Mesenchymal stem cell (in vitro differentiated cells and primary cell): ENCODE data around the gene SLC12A5.

ENCODE experiments used
- DNase-seq: peaks from one replicate; pipeline ENCODE4 v3.0.0-alpha.2; 2013
- H2AFZ ChIP-seq: one replicate; pipeline ENCODE4 v1.6.1; 2013; ENCODE audit warnings: low read depth, mild to moderate bottlenecking, control low read depth, inconsistent platforms, low read length, moderate library complexity
- H2AK5ac ChIP-seq: 2 replicates; pipeline ENCODE4 v1.6.1; 2013; ENCODE audit warnings: low read length, moderate library complexity, mild to moderate bottlenecking, inconsistent platforms; ENCODE audit not compliant: severe bottlenecking
- H2BK120ac ChIP-seq: one replicate; pipeline ENCODE4 v1.6.1; 2013; ENCODE audit warnings: low read depth, mild to moderate bottlenecking, inconsistent platforms, low read length, moderate library complexity
- H2BK12ac ChIP-seq, 2 experiments: one replicate each; pipeline ENCODE4 v1.6.1; 2013; ENCODE audit warnings: inconsistent platforms in 2 of 2, low read length in 2 of 2, mild to moderate bottlenecking in 2 of 2, moderate library complexity in 2 of 2, control low read depth in 1 of 2
- H2BK15ac ChIP-seq: one replicate; pipeline ENCODE4 v1.6.1; 2013; ENCODE audit warnings: mild to moderate bottlenecking, low read depth, inconsistent platforms; ENCODE audit not compliant: poor library complexity, severe bottlenecking
- H2BK5ac ChIP-seq: 2 replicates; pipeline ENCODE4 v1.6.1; 2013; ENCODE audit warnings: low read depth, mild to moderate bottlenecking, low read length, control low read depth, inconsistent platforms; ENCODE audit not compliant: poor library complexity, severe bottlenecking
- H3K14ac ChIP-seq, 2 experiments: one replicate each; pipeline ENCODE4 v1.6.1; 2013; ENCODE audit warnings: inconsistent platforms in 2 of 2, low read length in 2 of 2, control low read depth in 1 of 2, mild to moderate bottlenecking in 1 of 2, moderate library complexity in 1 of 2
- H3K18ac ChIP-seq, 2 experiments: one replicate each; pipeline ENCODE4 v1.6.1; 2013; ENCODE audit warnings: inconsistent platforms in 2 of 2, low read length in 2 of 2, control low read depth in 1 of 2, low read depth in 1 of 2, mild to moderate bottlenecking in 1 of 2
- H3K23ac ChIP-seq, 2 experiments: one replicate each; pipeline ENCODE4 v1.6.1; 2013; ENCODE audit warnings: inconsistent platforms in 2 of 2, low read length in 2 of 2, mild to moderate bottlenecking in 2 of 2, moderate library complexity in 2 of 2, control low read depth in 1 of 2
- H3K27ac ChIP-seq: 2 replicates; pipeline ENCODE4 v1.5.1; 2013; ENCODE audit warnings: mild to moderate bottlenecking, moderate library complexity, low read length, control low read depth, inconsistent platforms; ENCODE audit not compliant: poor library complexity, severe bottlenecking
- H3K27me3 ChIP-seq, 2 experiments: 2 replicates each; pipeline versions ENCODE4 v1.6.1 to v1.7.0; 2013; ENCODE audit warnings: low read length in 2 of 2, mild to moderate bottlenecking in 2 of 2, moderate library complexity in 2 of 2, control low read depth in 1 of 2, inconsistent platforms in 1 of 2; ENCODE audit not compliant: control insufficient read depth in 1 of 2, insufficient read depth in 1 of 2
- H3K36me3 ChIP-seq, 2 experiments: 2 replicates each; pipeline versions ENCODE4 v1.6.1 to v1.7.0; 2013; ENCODE audit warnings: low read length in 2 of 2, control low read depth in 1 of 2, inconsistent platforms in 1 of 2, low read depth in 1 of 2, mild to moderate bottlenecking in 1 of 2; ENCODE audit not compliant: insufficient read depth in 2 of 2, control insufficient read depth in 1 of 2
- H3K4ac ChIP-seq, 2 experiments: one replicate each; pipeline ENCODE4 v1.6.1; 2013; ENCODE audit warnings: inconsistent platforms in 2 of 2, low read length in 2 of 2, mild to moderate bottlenecking in 2 of 2, moderate library complexity in 2 of 2, control low read depth in 1 of 2, low read depth in 1 of 2
- H3K4me1 ChIP-seq: 2 replicates; pipeline ENCODE4 v1.6.1; 2013; ENCODE audit warnings: low read depth, low read length, control low read depth; ENCODE audit not compliant: control insufficient read depth, insufficient read depth
- H3K4me2 ChIP-seq: 2 replicates; pipeline ENCODE4 v1.6.1; 2013; ENCODE audit warnings: low read length, mild to moderate bottlenecking, inconsistent platforms; ENCODE audit not compliant: poor library complexity, severe bottlenecking
- H3K4me3 ChIP-seq, 2 experiments: 2 replicates each; pipeline versions ENCODE4 v1.5.1 to v1.7.0; 2013; ENCODE audit warnings: low read length in 2 of 2, mild to moderate bottlenecking in 2 of 2, control low read depth in 1 of 2, low read depth in 1 of 2; ENCODE audit not compliant: insufficient read depth in 1 of 2
- H3K79me1 ChIP-seq: replicated peaks from 2 replicates; pipeline ENCODE4 v1.6.1; 2013; ENCODE audit warnings: mild to moderate bottlenecking, control low read depth, low read length, inconsistent platforms; ENCODE audit not compliant: poor library complexity, severe bottlenecking
- H3K9ac ChIP-seq: 2 replicates; pipeline ENCODE4 v1.7.0; 2013; ENCODE audit warnings: mild to moderate bottlenecking, low read length, moderate library complexity
- H3K9me3 ChIP-seq: 2 replicates; pipeline ENCODE4 v1.7.0; 2013; ENCODE audit warnings: mild to moderate bottlenecking, low read length; ENCODE audit not compliant: control insufficient read depth
- H4K8ac ChIP-seq: one replicate; pipeline ENCODE4 v1.6.1; 2013; ENCODE audit warnings: inconsistent platforms, mild to moderate bottlenecking, low read length, moderate library complexity
- H4K91ac ChIP-seq: one replicate; pipeline ENCODE4 v1.6.1; 2013; ENCODE audit warnings: mild to moderate bottlenecking, low read length, inconsistent platforms
- WGBS: methylation state at CpG from one replicate; pipeline ENCODE4 v1.1.7; 2013; ENCODE audit warnings: mixed read lengths; 5-methylcytosine and 5-hydroxymethylcytosine counted together

Gene SLC12A5

DNA sequence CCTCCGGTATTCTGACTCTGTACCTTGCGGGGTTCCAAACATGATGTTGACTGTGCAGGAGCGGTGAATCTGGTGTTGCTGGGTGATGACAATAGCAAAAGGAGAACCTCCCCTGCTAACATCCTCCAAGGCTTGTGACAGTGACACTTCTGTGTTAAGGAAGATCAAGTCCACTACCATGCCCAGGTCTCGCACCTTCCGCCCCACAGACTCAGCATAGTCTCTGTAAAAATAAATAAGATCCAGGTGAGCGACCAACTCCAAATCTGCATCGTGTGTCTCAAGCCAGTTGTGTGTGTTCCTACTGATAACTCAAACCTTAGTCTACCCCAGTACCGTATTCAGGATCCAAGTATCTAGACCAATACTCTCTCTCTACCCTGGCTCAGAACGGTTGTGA lies 36.0 kb downstream of the SLC12A5 start:
- H3K4me3 ChIP-seq: no peak overlapping the region
- H3K14ac ChIP-seq: no peak overlapping the region
- H2AK5ac ChIP-seq: no peak overlapping the region
- H3K27ac ChIP-seq: no peak overlapping the region
- H3K36me3 ChIP-seq: peaks cover 57 to 97% of the 10 kb centered on the region in 2 experiments
- no peaks in the 10 kb centered on the region for H3K9me3 ChIP-seq
- no peak overlapping the region for H4K8ac ChIP-seq
- H3K9ac ChIP-seq: no peak overlapping the region
- no peak overlapping the region for H2BK12ac ChIP-seq
- no peak overlapping the region for H2BK5ac ChIP-seq
- H3K27me3 ChIP-seq: no peaks in the 10 kb centered on the region
- H2BK15ac ChIP-seq: peak overlapping the region; percentile 44
- no peak overlapping the region for H4K91ac ChIP-seq
- H3K18ac ChIP-seq: no peak overlapping the region
- H2BK120ac ChIP-seq: no peak overlapping the region
- H3K79me1 ChIP-seq: peaks cover 48% of the 10 kb centered on the region
- peaks cover 2% of the 10 kb centered on the region for H3K4me1 ChIP-seq
- no peak overlapping the region for H2AFZ ChIP-seq
- no peak overlapping the region for H3K23ac ChIP-seq
- H3K4ac ChIP-seq: no peak overlapping the region
- DNase-seq: no peak
- no peak overlapping the region for H3K4me2 ChIP-seq
- 99% methylated on average over 9 of the region's 9 CpGs for WGBS

DNA sequence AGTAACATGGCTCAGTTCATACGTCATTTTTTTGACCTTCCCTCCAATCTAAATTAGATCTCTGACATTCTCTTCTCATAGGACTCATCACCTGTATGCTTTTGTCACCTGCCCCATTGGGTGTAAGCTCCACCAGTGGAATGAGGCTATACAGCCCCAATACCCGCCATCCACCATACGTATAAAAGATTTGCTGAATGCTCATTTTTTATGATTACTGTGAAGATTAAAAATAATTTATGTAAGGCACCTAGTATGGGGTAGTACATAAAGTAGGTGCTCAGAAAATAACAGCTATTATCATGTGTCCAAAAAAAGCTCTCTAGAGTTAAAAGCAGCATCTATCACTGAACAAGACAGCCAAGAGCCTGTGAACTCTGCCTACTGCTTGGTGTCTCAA lies 36.7 kb downstream of the SLC12A5 start:
- no peak overlapping the region for H3K4me3 ChIP-seq
- 95% methylated on average over 1 of the region's 3 CpGs for WGBS
- no peaks in the 10 kb centered on the region for H3K27me3 ChIP-seq
- H2BK120ac ChIP-seq: no peak overlapping the region
- H3K4ac ChIP-seq: no peak overlapping the region
- no peak for DNase-seq
- H3K9me3 ChIP-seq: no peaks in the 10 kb centered on the region
- no peak overlapping the region for H2AFZ ChIP-seq
- H3K9ac ChIP-seq: no peak overlapping the region
- no peak overlapping the region for H2AK5ac ChIP-seq
- H3K18ac ChIP-seq: no peak overlapping the region
- no peak overlapping the region for H3K23ac ChIP-seq
- H3K27ac ChIP-seq: no peak overlapping the region
- H4K91ac ChIP-seq: no peak overlapping the region
- peaks cover 52% of the 10 kb centered on the region for H3K79me1 ChIP-seq
- H3K36me3 ChIP-seq: peaks cover 55 to 94% of the 10 kb centered on the region in 2 experiments
- no peak overlapping the region for H4K8ac ChIP-seq
- no peak overlapping the region for H3K14ac ChIP-seq
- no peak overlapping the region for H2BK5ac ChIP-seq
- H2BK15ac ChIP-seq: no peak overlapping the region
- H3K4me2 ChIP-seq: no peak overlapping the region
- H3K4me1 ChIP-seq: peaks cover 4% of the 10 kb centered on the region
- H2BK12ac ChIP-seq: no peak overlapping the region

DNA sequence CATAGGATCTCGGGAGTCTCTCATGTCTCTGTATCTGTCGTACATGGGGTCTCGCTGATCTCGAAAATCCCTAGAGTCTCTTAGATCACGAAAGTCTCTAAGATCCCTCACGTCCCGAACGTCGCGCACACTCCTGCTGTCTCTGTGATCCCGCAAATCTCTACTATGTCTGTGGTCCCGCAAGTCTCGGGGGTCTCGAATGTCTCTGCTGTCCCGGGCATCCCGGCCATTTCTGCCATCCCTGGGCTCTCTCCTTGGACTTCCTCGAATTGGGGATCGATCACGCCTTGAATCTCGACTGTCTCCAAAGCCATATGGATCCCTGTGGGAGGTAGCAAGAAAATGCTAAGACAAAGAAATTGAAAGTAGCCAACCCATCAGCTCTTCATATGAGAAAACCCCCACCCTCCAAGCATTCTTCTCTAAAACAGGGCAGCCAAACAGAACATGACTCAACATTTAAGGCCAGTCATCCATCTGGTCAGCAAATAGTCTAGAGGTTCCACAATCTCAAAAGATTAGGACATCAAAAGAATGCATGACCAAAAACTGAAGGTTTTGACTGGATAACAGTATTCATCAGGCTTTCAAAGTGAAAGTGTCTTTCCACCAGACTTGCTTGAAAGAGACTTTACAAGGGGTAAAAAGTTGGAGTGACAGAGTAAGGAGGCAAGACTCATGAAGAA lies 41.3 kb downstream of the SLC12A5 start:
- Histone ChIP-seq H3K14ac (no peak overlapping the region), H3K18ac (no peak overlapping the region), H3K9ac (peak overlapping the region; percentile 60), H3K4me2 (no peak overlapping the region), H2BK12ac (no peak overlapping the region), H4K91ac (no peak overlapping the region), H3K4ac (no peak overlapping the region), H3K36me3 (peaks cover 14 to 72% of the 10 kb centered on the region in 2 experiments), H2BK15ac (no peak overlapping the region), H2BK5ac (no peak overlapping the region), H3K27me3 (no peaks in the 10 kb centered on the region), H3K27ac (peak overlapping the region; percentile 2), H3K4me3 (peak overlapping the region in 1 of 2 experiments; percentile 62), H2BK120ac (no peak overlapping the region), H3K9me3 (no peaks in the 10 kb centered on the region), H2AK5ac (no peak overlapping the region), H3K23ac (no peak overlapping the region), H3K79me1 (peaks cover 52% of the 10 kb centered on the region), H3K4me1 (peaks cover 2% of the 10 kb centered on the region), H4K8ac (no peak overlapping the region), H2AFZ (no peak overlapping the region)
- peak; percentile 52 for DNase-seq
- WGBS: 97% methylated on average over 19 of the region's 20 CpGs

- Histone ChIP-seq H3K4me3 (no peak overlapping the region), H3K4ac (no peak overlapping the region), H2BK12ac (no peak overlapping the region), H3K23ac (no peak overlapping the region), H3K14ac (no peak overlapping the region), H4K8ac (no peak overlapping the region), H3K27ac (no peak overlapping the region), H3K36me3 (peaks cover 7 to 66% of the 10 kb centered on the region in 2 experiments), H3K18ac (no peak overlapping the region), H4K91ac (no peak overlapping the region), H3K9ac (no peak overlapping the region), H3K79me1 (peaks cover 49% of the 10 kb centered on the region), H3K4me1 (peaks cover 2% of the 10 kb centered on the region), H2BK120ac (no peak overlapping the region), H2BK15ac (no peak overlapping the region), H2BK5ac (no peak overlapping the region), H2AFZ (no peak overlapping the region), H2AK5ac (no peak overlapping the region), H3K9me3 (no peaks in the 10 kb centered on the region), H3K4me2 (no peak overlapping the region), H3K27me3 (no peaks in the 10 kb centered on the region)
- DNase-seq: no peak
- 92% methylated on average over 3 of the region's 3 CpGs for WGBS
Observed at GRCh38 chr20:46071573-46071972, 42.6 kb downstream of the SLC12A5 start.
